PC-3 (cell line): ENCODE results near the gene LRRC37B. TPM values are rescaled to one million over a fixed set of nuclear protein-coding genes. Genes with fewer than 3 reads are reported as not detected.
"Not testable (repeated sequence)": the region's sequence is repeated elsewhere in the genome, so short reads cannot be mapped to it uniquely, and the experiment has no call there.

Source experiments
- ATAC-seq: fragments of 200-7000 bp; cut with Tn5 transposase; 2 replicates; pipeline ENCODE4 v1.9.1; 2020; ENCODE audit warnings: mild to moderate bottlenecking, moderate library complexity
- BruUV-seq: library from RNA; stranded (reverse); fragments of 400-500 nt; replicated peaks from 2 replicates; lab custom pipeline; 2021; lab: Mats Ljungman, UMichigan
- CTCF ChIA-PET: fragments of 300-600 bp; sonication (Branson Sonifier 250); formaldehyde crosslinking; loops from one replicate; lab custom pipeline; 2022; ENCODE audit warnings: antibody characterized with exemption; lab: Charles Lee
- POLR2A ChIA-PET: fragments of 300-600 bp; sonication (Branson Sonifier 250); formaldehyde crosslinking; loops from one replicate; lab custom pipeline; 2022; ENCODE audit warnings: antibody characterized with exemption; ENCODE audit not compliant: unreplicated experiment; lab: Charles Lee
- DNase-seq: peaks from one replicate; pipeline ENCODE4 v3.0.0-alpha.2; 2015
- H2AFZ ChIP-seq: fragments of 300-600 bp; sonication (generic); 2 replicates; pipeline ENCODE4 v1.6.0; 2016; ENCODE audit warnings: antibody characterized with exemption, low read length
- H3F3A ChIP-seq: fragments of 300-600 bp; sonication (generic); one replicate; pipeline ENCODE4 v1.6.0; 2017; ENCODE audit warnings: antibody characterized with exemption, low read length, control low read depth, mild to moderate bottlenecking; ENCODE audit not compliant: unreplicated experiment
- H3K27ac ChIP-seq: fragments of 300-600 bp; sonication (generic); 2 replicates; pipeline ENCODE4 v1.5.1; 2016; ENCODE audit warnings: mild to moderate bottlenecking, low read length
- H3K27me3 ChIP-seq: fragments of 300-600 bp; sonication (generic); 2 replicates; pipeline ENCODE4 v1.6.1; 2016; ENCODE audit warnings: low read length, mixed read lengths
- H3K36me3 ChIP-seq: fragments of 300-600 bp; sonication (generic); 2 replicates; pipeline ENCODE4 v1.6.1; 2016; ENCODE audit warnings: low read depth, mixed run types, low read length, mixed read lengths
- H3K4me1 ChIP-seq: fragments of 300-600 bp; sonication (generic); 2 replicates; pipeline ENCODE4 v1.5.1; 2016; ENCODE audit warnings: low read length; ENCODE audit not compliant: insufficient read depth
- H3K4me2 ChIP-seq: fragments of 300-600 bp; sonication (generic); 2 replicates; pipeline ENCODE4 v1.6.0; 2016; ENCODE audit warnings: low read length
- H3K4me3 ChIP-seq: fragments of 300-600 bp; sonication (generic); 2 replicates; pipeline ENCODE4 v1.5.1; 2016; ENCODE audit warnings: mild to moderate bottlenecking, low read length, mixed read lengths
- H3K79me2 ChIP-seq: fragments of 300-600 bp; sonication (generic); 2 replicates; pipeline ENCODE4 v1.6.1; 2017; ENCODE audit warnings: low read length, mixed read lengths
- H3K9ac ChIP-seq: fragments of 300-600 bp; sonication (generic); 2 replicates; pipeline ENCODE4 v1.6.0; 2016; ENCODE audit warnings: mild to moderate bottlenecking, low read length
- H3K9me2 ChIP-seq: fragments of 300-600 bp; sonication (generic); replicated peaks from 2 replicates; pipeline ENCODE4 v1.6.1; 2016; ENCODE audit warnings: mixed run types, low read length, mixed read lengths
- H3K9me3 ChIP-seq: fragments of 300-600 bp; sonication (generic); 2 replicates; pipeline ENCODE4 v1.6.1; 2016; ENCODE audit warnings: low read length, mixed read lengths
- H4K20me1 ChIP-seq: fragments of 300-600 bp; sonication (generic); 2 replicates; pipeline ENCODE4 v1.6.1; 2016; ENCODE audit warnings: low read length, mixed read lengths
- CTCF ChIP-seq: fragments of 300-600 bp; sonication (generic); conservative IDR thresholded peaks from 2 replicates; pipeline ENCODE4 v1.5.1; 2017; ENCODE audit warnings: antibody characterized with exemption, low read depth, mild to moderate bottlenecking, low read length
- intact Hi-C: fragments of 100-400 bp; cut with micrococcal nuclease; formaldehyde crosslinking; loops from 2 replicates; pipeline ENCODE4 v1.9.0; 2023
- total RNA-seq: library from RNA; depleted of rRNA; stranded (reverse); fragments of >200 nt; gene quantifications from 2 replicates; pipeline ENCODE4 v1.2.3, GENCODE V29; 2014

Gene LRRC37B
- total RNA-seq, 1 experiment from 2014 or later = 7.4 TPM

- H3K27ac ChIP-seq, H3K4me3 ChIP-seq, H3K27me3 ChIP-seq, CTCF ChIA-PET, POLR2A ChIA-PET, H3K4me1 ChIP-seq, DNase-seq, H3K9ac ChIP-seq, intact Hi-C loops, H3F3A ChIP-seq, BruUV-seq, H3K4me2 ChIP-seq, H3K36me3 ChIP-seq, H3K9me2 ChIP-seq, H3K9me3 ChIP-seq, ATAC-seq, H3K79me2 ChIP-seq, H2AFZ ChIP-seq, H4K20me1 ChIP-seq: not testable (repeated sequence)
Measured at GRCh38 chr17:32064091-32064490, 56.9 kb downstream of the LRRC37B start.

- H3K4me3 ChIP-seq, H3K9ac ChIP-seq, H3K27ac ChIP-seq, H3K79me2 ChIP-seq, intact Hi-C loops, H3K4me1 ChIP-seq, POLR2A ChIA-PET, DNase-seq, H3K9me2 ChIP-seq, ATAC-seq, H3K36me3 ChIP-seq, H4K20me1 ChIP-seq, H3F3A ChIP-seq, H3K4me2 ChIP-seq, H3K9me3 ChIP-seq, CTCF ChIA-PET, H2AFZ ChIP-seq, H3K27me3 ChIP-seq, BruUV-seq: not testable (repeated sequence)
Measured at GRCh38 chr17:32066123-32066680, 59.0 kb downstream of the LRRC37B start.

- H3K9ac ChIP-seq, H3K27ac ChIP-seq, H3K9me2 ChIP-seq, H3K9me3 ChIP-seq, H4K20me1 ChIP-seq, intact Hi-C loops, CTCF ChIA-PET, H3F3A ChIP-seq, H3K27me3 ChIP-seq, H3K4me3 ChIP-seq, H3K36me3 ChIP-seq, POLR2A ChIA-PET, H3K79me2 ChIP-seq, H3K4me1 ChIP-seq: not testable (repeated sequence)
- 0 out of 2 replicates have a peak, but pooled peaks have one; percentile 24 for TF ChIP-seq CTCF
- peak overlapping the region; percentile 57; the same call in 1 of the 2 replicates for H2AFZ ChIP-seq
- peak overlapping the region; percentile 46; the same call in 1 of the 2 replicates for H3K4me2 ChIP-seq
- peak; percentile 95 for ATAC-seq
- BruUV-seq = TSS peak; percentile 32
- DNase-seq = peak; percentile 13
Measured at GRCh38 chr17:32066863-32067642, 59.9 kb downstream of the LRRC37B start.

- intact Hi-C loops, DNase-seq, H3K27me3 ChIP-seq, H3K36me3 ChIP-seq, ATAC-seq, H3K4me2 ChIP-seq, CTCF ChIA-PET, H2AFZ ChIP-seq, POLR2A ChIA-PET, H3K9ac ChIP-seq, H4K20me1 ChIP-seq, H3K4me3 ChIP-seq, H3F3A ChIP-seq, BruUV-seq, H3K79me2 ChIP-seq, H3K4me1 ChIP-seq, H3K27ac ChIP-seq, H3K9me2 ChIP-seq, H3K9me3 ChIP-seq: not testable (repeated sequence)
Measured at GRCh38 chr17:32069067-32069466, 61.9 kb downstream of the LRRC37B start.

GRCh38 chr17:32071961-32072360 lies 64.8 kb downstream of the LRRC37B start:
- H3K4me2 ChIP-seq, ATAC-seq, intact Hi-C loops, H3K4me3 ChIP-seq, H3K79me2 ChIP-seq, BruUV-seq, H3K27me3 ChIP-seq, POLR2A ChIA-PET, H3K36me3 ChIP-seq, H3K4me1 ChIP-seq, H3K9me2 ChIP-seq, H2AFZ ChIP-seq, H3K9me3 ChIP-seq, H3F3A ChIP-seq, CTCF ChIA-PET, H3K9ac ChIP-seq, H3K27ac ChIP-seq, H4K20me1 ChIP-seq, DNase-seq: not testable (repeated sequence)

GRCh38 chr17:32073131-32073530 lies 65.9 kb downstream of the LRRC37B start:
- POLR2A ChIA-PET, H3K27me3 ChIP-seq, CTCF ChIA-PET, H3K4me1 ChIP-seq, H3K4me2 ChIP-seq, H3K79me2 ChIP-seq, H3K9ac ChIP-seq, intact Hi-C loops, DNase-seq, H3F3A ChIP-seq, H3K9me3 ChIP-seq, H3K4me3 ChIP-seq, H3K36me3 ChIP-seq, H3K27ac ChIP-seq, ATAC-seq, H3K9me2 ChIP-seq, H2AFZ ChIP-seq, H4K20me1 ChIP-seq, BruUV-seq: not testable (repeated sequence)
